ENCODE results near the gene GFRA4. TPM values are rescaled to one million over a fixed set of nuclear protein-coding genes. Genes with fewer than 3 reads are reported as not detected.

Gene GFRA4
- polyA plus RNA-seq, 2 of the 4 experiments (the other 2 are of a cell fraction): not detected

DNA sequence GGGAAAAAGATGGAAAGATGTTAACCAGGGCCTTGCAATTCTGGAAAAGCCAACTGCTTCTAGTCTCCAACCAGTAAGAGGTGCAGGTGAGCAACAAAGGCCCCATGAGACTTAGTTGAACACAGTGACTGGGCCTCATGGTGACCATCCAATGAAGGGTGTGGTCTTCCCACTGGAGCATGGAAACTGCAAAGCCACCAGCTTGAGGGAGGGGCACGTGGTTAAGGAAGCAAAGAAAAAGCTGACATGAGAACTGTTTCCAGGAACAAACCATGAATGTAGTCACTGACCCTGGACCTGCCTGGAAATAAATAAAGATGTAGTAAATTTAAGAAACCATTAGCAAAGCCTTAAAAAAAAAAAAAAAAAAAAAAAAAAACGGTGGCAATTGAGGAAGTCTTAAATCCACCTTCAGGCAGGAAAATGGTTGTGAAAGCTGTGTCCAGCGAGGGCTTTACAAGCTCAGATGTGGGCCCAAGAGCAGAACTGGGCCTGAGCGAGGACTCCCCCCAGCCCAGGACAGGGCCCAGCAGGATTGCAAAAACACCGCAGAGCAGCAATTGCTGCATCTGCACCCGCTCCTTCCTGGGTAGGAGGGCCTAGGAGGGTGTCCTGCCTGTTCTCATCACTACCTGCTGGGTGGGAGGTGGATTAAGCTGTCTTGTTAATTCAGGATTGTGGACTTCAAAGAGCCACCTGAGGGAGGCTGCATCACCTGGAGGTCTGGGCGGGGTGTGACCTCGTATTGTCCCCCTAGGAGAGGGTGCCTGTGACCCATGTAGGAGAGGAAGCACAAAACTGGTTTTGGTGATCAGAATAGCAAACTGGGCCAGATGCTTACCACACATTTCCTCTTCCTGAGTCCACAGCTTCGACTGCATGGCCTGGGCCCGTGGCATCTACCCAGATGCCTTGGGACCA, 10.3 kb downstream of the GFRA4 start:
- no peaks in the 10 kb centered on the region for H3K4me1 ChIP-seq
- H3K9me3 ChIP-seq: no peaks in the 10 kb centered on the region
- ATAC-seq: no peak
- POLR2A ChIA-PET: no interaction called here
- FAIRE-seq: peak; percentile 49
- H3K4me2 ChIP-seq: no peak overlapping the region
- H3K27ac ChIP-seq: no peak overlapping the region
- 92% methylated on average over 10 of the region's 10 CpGs for WGBS (ENCODE audit: missing lambda C conversion rate)
- TF ChIP-seq, protein P1, sequence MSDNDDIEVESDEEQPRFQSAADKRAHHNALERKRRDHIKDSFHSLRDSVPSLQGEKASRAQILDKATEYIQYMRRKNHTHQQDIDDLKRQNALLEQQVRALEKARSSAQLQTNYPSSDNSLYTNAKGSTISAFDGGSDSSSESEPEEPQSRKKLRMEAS (IDR thresholded peaks at IDR 0.05): no peak
- TF ChIP-seq POLR2A (IDR thresholded peaks at IDR 0.05; ENCODE audit: low read length): no peak
- H3K4me3 ChIP-seq: no peak overlapping the region
- DNase-seq (ENCODE audit: low read depth in 1 of 2, low spot score in 1 of 2): no peak
- CTCF ChIA-PET: interaction anchor here (0.9 to 61.5 kb wide), 8 partner anchors 14 to 431 kb away, joined by 3 to 2233 read pairs (median 6); partner anchors contain the start of genes ADISSP, HSPA12B and SIGLEC1

DNA sequence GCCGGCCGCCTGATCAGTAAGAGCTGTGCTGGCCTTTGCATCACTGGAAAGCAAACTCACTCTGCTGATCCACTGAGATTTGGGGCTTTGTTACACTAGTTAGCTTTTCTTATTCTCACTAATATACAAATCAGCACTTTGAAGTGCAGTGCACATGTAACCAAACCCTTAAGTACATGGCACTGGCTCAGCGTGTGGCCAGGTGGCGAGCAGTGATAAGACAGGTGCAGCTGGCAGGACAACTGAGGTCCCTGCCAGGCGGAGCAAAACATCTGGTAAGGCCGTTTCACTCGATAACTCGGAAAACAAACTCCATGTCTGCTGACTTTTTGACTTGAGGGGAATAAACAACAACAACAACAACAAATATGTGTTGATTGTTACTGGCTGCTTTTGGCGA, 11.0 kb downstream of the GFRA4 start:
- ChIA-PET CTCF (interaction anchor here (0.9 to 61.5 kb wide), 6 partner anchors 13 to 432 kb away, joined by 3 to 2233 read pairs (median 6); partner anchors contain the start of genes ADISSP, HSPA12B and SIGLEC1), POLR2A (no interaction called here)
- ATAC-seq (no peak), DNase-seq (ENCODE audit: low read depth in 1 of 2, low spot score in 1 of 2) (no peak), FAIRE-seq (peak; percentile 13)
- WGBS (ENCODE audit: missing lambda C conversion rate): 98% methylated on average over 9 of the region's 9 CpGs
- TF ChIP-seq ZSCAN20 (CRISPR knock-in tag; IDR thresholded peaks at IDR 0.05): no peak
- TF ChIP-seq, protein P2, sequence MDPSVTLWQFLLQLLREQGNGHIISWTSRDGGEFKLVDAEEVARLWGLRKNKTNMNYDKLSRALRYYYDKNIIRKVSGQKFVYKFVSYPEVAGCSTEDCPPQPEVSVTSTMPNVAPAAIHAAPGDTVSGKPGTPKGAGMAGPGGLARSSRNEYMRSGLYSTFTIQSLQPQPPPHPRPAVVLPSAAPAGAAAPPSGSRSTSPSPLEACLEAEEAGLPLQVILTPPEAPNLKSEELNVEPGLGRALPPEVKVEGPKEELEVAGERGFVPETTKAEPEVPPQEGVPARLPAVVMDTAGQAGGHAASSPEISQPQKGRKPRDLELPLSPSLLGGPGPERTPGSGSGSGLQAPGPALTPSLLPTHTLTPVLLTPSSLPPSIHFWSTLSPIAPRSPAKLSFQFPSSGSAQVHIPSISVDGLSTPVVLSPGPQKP (IDR thresholded peaks at IDR 0.05; ENCODE audit: low read depth, low read length): no peak
- TF ChIP-seq CBX2 (IDR thresholded peaks at IDR 0.05; ENCODE audit: borderline replicate concordance, low read depth): no peak
- no peak for TF ChIP-seq POLR2A (IDR thresholded peaks at IDR 0.05; ENCODE audit: low read length)
- no peak for TF ChIP-seq BHLHE40 (IDR thresholded peaks at IDR 0.05; ENCODE audit: low read depth, low read length)
- no peak for TF ChIP-seq MAZ (IDR thresholded peaks at IDR 0.05; ENCODE audit: borderline replicate concordance, low read depth, low read length)
- no peak for TF ChIP-seq HOXA7 (CRISPR knock-in tag; IDR thresholded peaks at IDR 0.05)
- no peak for TF ChIP-seq TFCP2L1 (CRISPR knock-in tag; IDR thresholded peaks at IDR 0.05)
- no peak for TF ChIP-seq EP300 (IDR thresholded peaks at IDR 0.05)
- no peak for TF ChIP-seq NPAS2 (CRISPR knock-in tag; IDR thresholded peaks at IDR 0.05; ENCODE audit: borderline replicate concordance)
- TF ChIP-seq GATA3 (IDR thresholded peaks at IDR 0.05; ENCODE audit: borderline replicate concordance): no peak
- TF ChIP-seq ZNF302 (CRISPR knock-in tag; IDR thresholded peaks at IDR 0.05): no peak
- TF ChIP-seq KDM5A (IDR thresholded peaks at IDR 0.05): no peak
- no peak for TF ChIP-seq RNF2 (IDR thresholded peaks at IDR 0.05; ENCODE audit: borderline replicate concordance, low read depth)
- no peak for TF ChIP-seq FOSB (CRISPR knock-in tag; IDR thresholded peaks at IDR 0.05)
- Histone ChIP-seq H3K27ac (no peak overlapping the region), H3K4me2 (no peak overlapping the region), H3K4me1 (no peaks in the 10 kb centered on the region), H3K9me3 (no peaks in the 10 kb centered on the region), H3K4me3 (no peak overlapping the region)

DNA sequence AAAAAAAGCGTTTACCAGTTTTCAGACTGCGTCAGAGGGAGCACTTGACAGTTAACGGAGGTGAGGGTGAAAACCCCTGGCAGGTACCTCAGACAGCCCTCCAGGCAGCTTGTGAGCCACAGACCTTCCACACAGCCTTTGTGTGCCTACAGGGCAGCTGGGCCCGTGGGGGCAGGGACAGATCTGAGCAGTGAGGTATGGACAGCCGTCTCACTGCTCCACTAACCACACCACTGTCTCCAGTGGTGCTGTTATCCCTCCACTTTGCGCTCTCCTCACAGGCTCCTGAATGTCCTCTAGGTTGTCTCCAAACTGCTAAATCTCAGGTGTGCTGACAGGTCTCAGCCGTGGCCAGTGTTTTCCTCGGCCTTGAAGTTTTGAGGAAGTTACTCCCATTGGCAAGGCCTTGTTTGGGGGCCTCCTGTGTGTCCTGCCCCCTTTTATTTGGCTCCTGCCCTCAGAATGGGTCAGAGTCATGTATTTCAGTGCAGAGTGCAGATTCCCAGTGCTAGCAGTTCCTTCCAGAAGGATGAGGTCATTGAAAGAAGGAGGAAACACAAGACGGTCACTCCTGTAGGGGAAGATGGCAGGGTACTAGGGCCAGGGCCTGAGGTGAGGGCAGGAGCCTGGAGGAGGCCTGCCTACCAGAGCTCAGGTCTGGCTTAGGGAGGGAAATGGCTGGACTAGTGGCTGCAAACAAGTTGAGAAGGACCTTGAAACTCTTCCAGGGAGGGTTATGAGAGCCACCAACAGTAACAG, 11.8 kb downstream of the GFRA4 start:
- no peaks in the 10 kb centered on the region for H3K9me3 ChIP-seq
- no peak overlapping the region for H3K4me3 ChIP-seq
- DNase-seq (ENCODE audit: low read depth in 1 of 2, low spot score in 1 of 2): no peak
- CTCF ChIA-PET: interaction anchor here (0.7 to 61.5 kb wide), 5 partner anchors 12 to 99 kb away, joined by 3 to 2233 read pairs (median 4); partner anchors contain the start of genes ADISSP, HSPA12B and SIGLEC1
- WGBS (ENCODE audit: missing lambda C conversion rate): 89% methylated on average over 9 of the region's 9 CpGs
- H3K4me2 ChIP-seq: no peak overlapping the region
- no peak for TF ChIP-seq POLR2A (IDR thresholded peaks at IDR 0.05; ENCODE audit: low read length)
- TF ChIP-seq KDM5A (IDR thresholded peaks at IDR 0.05): no peak
- H3K27ac ChIP-seq: no peak overlapping the region
- H3K4me1 ChIP-seq: no peaks in the 10 kb centered on the region
- peak in 1 of 2 experiments; percentile 19; a peak in 1 of 6 replicates for ATAC-seq
- no peak for FAIRE-seq
- POLR2A ChIA-PET: no interaction called here

DNA sequence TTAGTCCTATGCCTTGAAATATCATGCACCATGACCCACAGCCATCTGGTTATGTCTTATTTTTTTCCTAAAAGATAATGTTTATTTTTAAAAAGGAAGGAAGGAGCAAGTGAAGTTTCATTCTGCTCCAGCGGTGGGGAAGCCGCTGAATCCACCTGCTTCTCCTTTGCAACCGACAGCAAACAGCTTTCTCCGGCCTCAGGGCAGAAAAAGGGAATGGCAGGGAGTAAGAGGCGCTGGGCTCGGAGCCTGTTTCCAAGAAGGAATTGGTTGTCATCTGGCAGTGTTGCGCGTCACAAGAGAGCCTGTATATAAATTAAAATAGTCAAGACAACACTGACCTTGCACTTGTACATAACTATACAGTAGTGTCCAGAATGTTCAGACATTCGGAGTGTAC, 14.2 kb downstream of the GFRA4 start:
- no peak overlapping the region for H3K4me3 ChIP-seq
- FAIRE-seq (no peak), DNase-seq (ENCODE audit: low read depth in 1 of 2, low spot score in 1 of 2) (no peak), ATAC-seq (no peak)
- 96% methylated on average over 9 of the region's 9 CpGs for WGBS (ENCODE audit: missing lambda C conversion rate)
- no peaks in the 10 kb centered on the region for H3K9me3 ChIP-seq
- H3K27ac ChIP-seq: no peak overlapping the region
- TF ChIP-seq RNF2 (IDR thresholded peaks at IDR 0.05; ENCODE audit: borderline replicate concordance, low read depth): no peak
- no peak for TF ChIP-seq HEYL (CRISPR knock-in tag; IDR thresholded peaks at IDR 0.05)
- TF ChIP-seq CHD2 (IDR thresholded peaks at IDR 0.05; ENCODE audit: low read length, partially characterized antibody): no peak
- TF ChIP-seq FOSL2 (IDR thresholded peaks at IDR 0.05): no peak
- no peak for TF ChIP-seq FOSL2 (CRISPR knock-in tag; IDR thresholded peaks at IDR 0.05)
- TF ChIP-seq, protein P3, sequence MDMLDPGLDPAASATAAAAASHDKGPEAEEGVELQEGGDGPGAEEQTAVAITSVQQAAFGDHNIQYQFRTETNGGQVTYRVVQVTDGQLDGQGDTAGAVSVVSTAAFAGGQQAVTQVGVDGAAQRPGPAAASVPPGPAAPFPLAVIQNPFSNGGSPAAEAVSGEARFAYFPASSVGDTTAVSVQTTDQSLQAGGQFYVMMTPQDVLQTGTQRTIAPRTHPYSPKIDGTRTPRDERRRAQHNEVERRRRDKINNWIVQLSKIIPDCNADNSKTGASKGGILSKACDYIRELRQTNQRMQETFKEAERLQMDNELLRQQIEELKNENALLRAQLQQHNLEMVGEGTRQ (IDR thresholded peaks at IDR 0.05): no peak
- TF ChIP-seq ESRRA (IDR thresholded peaks at IDR 0.05; ENCODE audit: borderline replicate concordance, low read length): no peak
- TF ChIP-seq FOXS1 (CRISPR knock-in tag; IDR thresholded peaks at IDR 0.05): no peak
- no peak for TF ChIP-seq EHF (CRISPR knock-in tag; IDR thresholded peaks at IDR 0.05)
- TF ChIP-seq POLR2AphosphoS2 (conservative IDR thresholded peaks at IDR 0.05; ENCODE audit: low read length): no peak
- no peak for TF ChIP-seq MAZ (IDR thresholded peaks at IDR 0.05; ENCODE audit: borderline replicate concordance, low read depth, low read length)
- no peak for TF ChIP-seq NR3C1 (IDR thresholded peaks at IDR 0.05)
- no peak overlapping the region for H3K4me2 ChIP-seq
- ChIA-PET CTCF (interaction anchor here (1.1 to 61.5 kb wide), 3 partner anchors 10 to 89 kb away, joined by 3 to 2233 read pairs (median 7); partner anchors contain the start of genes ADISSP, HSPA12B and SIGLEC1), POLR2A (no interaction called here)
- no peaks in the 10 kb centered on the region for H3K4me1 ChIP-seq
